Neural progenitor cell (in vitro differentiated cells): ENCODE results near the gene FIGLA. TPM values are rescaled to one million over a fixed set of nuclear protein-coding genes. Genes with fewer than 3 reads are reported as not detected.

Experiments used
- DNase-seq: peaks from one replicate; pipeline ENCODE4 v3.0.0-alpha.2; 2016; ENCODE audit warnings: low spot score
- H2AFZ ChIP-seq: fragments of 200-600 bp; sonication (generic); replicated peaks from 2 replicates; pipeline ENCODE4 v1.6.1; 2016; ENCODE audit warnings: antibody characterized with exemption
- H3F3A ChIP-seq: fragments of 200-600 bp; sonication (generic); 2 replicates; pipeline ENCODE4 v1.6.1; 2016; ENCODE audit warnings: antibody characterized with exemption, low read depth
- H3K27ac ChIP-seq: fragments of 200-600 bp; sonication (generic); 2 replicates; pipeline ENCODE4 v1.5.1; 2016; ENCODE audit warnings: mild to moderate bottlenecking
- H3K27me3 ChIP-seq: fragments of 200-600 bp; sonication (generic); 2 replicates; pipeline ENCODE4 v1.6.1; 2016; ENCODE audit warnings: mild to moderate bottlenecking, moderate library complexity
- H3K36me3 ChIP-seq: fragments of 200-600 bp; sonication (generic); 2 replicates; pipeline ENCODE4 v1.5.1; 2016
- H3K4me1 ChIP-seq: fragments of 200-600 bp; sonication (generic); 2 replicates; pipeline ENCODE4 v1.6.1; 2016; ENCODE audit warnings: mixed run types
- H3K4me2 ChIP-seq: fragments of 200-600 bp; sonication (generic); 2 replicates; pipeline ENCODE4 v1.6.1; 2016
- H3K4me3 ChIP-seq: fragments of 200-600 bp; sonication (generic); 2 replicates; pipeline ENCODE4 v1.5.1; 2016
- H3K79me2 ChIP-seq: fragments of 200-600 bp; sonication (generic); 2 replicates; pipeline ENCODE4 v1.6.1; 2016; ENCODE audit warnings: low read depth
- H3K9ac ChIP-seq: fragments of 200-600 bp; sonication (generic); 2 replicates; pipeline ENCODE4 v1.6.1; 2016
- H3K9me3 ChIP-seq: fragments of 200-600 bp; sonication (generic); 2 replicates; pipeline ENCODE4 v1.5.1; 2016; ENCODE audit warnings: low read depth
- H4K20me1 ChIP-seq: fragments of 200-600 bp; sonication (generic); 2 replicates; pipeline ENCODE4 v1.6.1; 2016; ENCODE audit warnings: low read depth
- H3K27ac Mint-ChIP-seq: 3 replicates; pipeline ENCODE4 v1.8.0; 2021; ENCODE audit warnings: mixed read lengths
- H3K27me3 Mint-ChIP-seq: 2 replicates; pipeline ENCODE4 v1.8.0; 2022; ENCODE audit warnings: low read depth, mild to moderate bottlenecking, inconsistent platforms, moderate library complexity, mixed read lengths; ENCODE audit not compliant: insufficient read depth
- H3K36me3 Mint-ChIP-seq: 3 replicates; pipeline ENCODE4 v1.8.0; 2021; ENCODE audit warnings: mixed read lengths
- H3K4me1 Mint-ChIP-seq: 3 replicates; pipeline ENCODE4 v1.8.0; 2021; ENCODE audit warnings: mixed read lengths
- H3K4me3 Mint-ChIP-seq: 3 replicates; pipeline ENCODE4 v1.8.0; 2021; ENCODE audit warnings: mild to moderate bottlenecking, moderate library complexity, mixed read lengths
- H3K9me3 Mint-ChIP-seq: 3 replicates; pipeline ENCODE4 v1.8.0; 2020; ENCODE audit warnings: mixed read lengths
- CTCF ChIP-seq: fragments of 200-600 bp; sonication (generic); IDR thresholded peaks from 2 replicates; pipeline ENCODE4 v1.5.1; 2017; ENCODE audit warnings: antibody characterized with exemption, mild to moderate bottlenecking
- EZH2 ChIP-seq: fragments of 200-600 bp; sonication (generic); IDR thresholded peaks from 2 replicates; pipeline ENCODE4 v1.6.1; 2017; ENCODE audit warnings: antibody characterized with exemption, mild to moderate bottlenecking, moderate library complexity
- EZH2phosphoT487 ChIP-seq: fragments of 200-600 bp; sonication (generic); IDR thresholded peaks from 2 replicates; pipeline ENCODE4 v1.6.1; 2017; ENCODE audit warnings: antibody characterized with exemption
- total RNA-seq: library from RNA; depleted of rRNA; stranded (reverse); fragments of >200 nt; gene quantifications from 2 replicates; pipeline ENCODE4 v1.2.3, GENCODE V29; 2015; ENCODE audit warnings: low replicate concordance

Gene FIGLA
- total RNA-seq, 1 donor from 2014 or later = not detected

- Mint-ChIP-seq H3K27me3 (peaks cover 11% of the 10 kb centered on the region), H3K27ac (no peak overlapping the region), H3K36me3 (no peaks in the 10 kb centered on the region), H3K4me3 (no peak overlapping the region), H3K4me1 (no peaks in the 10 kb centered on the region), H3K9me3 (peaks cover 8% of the 10 kb centered on the region)
- no peak for DNase-seq
- Histone ChIP-seq H3K36me3 (no peaks in the 10 kb centered on the region), H3K27ac (no peak overlapping the region), H3K9me3 (no peaks in the 10 kb centered on the region), H4K20me1 (no peaks in the 10 kb centered on the region), H3K9ac (no peak overlapping the region), H2AFZ (no peak overlapping the region), H3K4me1 (peaks cover 3% of the 10 kb centered on the region), H3K79me2 (no peaks in the 10 kb centered on the region), H3K4me2 (no peak overlapping the region), H3K4me3 (no peak overlapping the region), H3F3A (no peaks in the 10 kb centered on the region), H3K27me3 (no peaks in the 10 kb centered on the region)
- TF ChIP-seq EZH2 = no peak
- TF ChIP-seq CTCF = no peak
- TF ChIP-seq EZH2phosphoT487 = no peak
Observed at GRCh38 chr2:70834881-70835280, 44.4 kb upstream of the FIGLA start.

GRCh38 chr2:70834106-70834505 is 43.7 kb upstream of the FIGLA start:
- Histone ChIP-seq H3F3A (no peaks in the 10 kb centered on the region), H3K4me2 (no peak overlapping the region), H3K4me3 (no peak overlapping the region), H3K36me3 (no peaks in the 10 kb centered on the region), H3K79me2 (no peaks in the 10 kb centered on the region), H3K4me1 (peaks cover 3% of the 10 kb centered on the region), H3K27me3 (no peaks in the 10 kb centered on the region), H3K9ac (no peak overlapping the region), H3K27ac (no peak overlapping the region), H3K9me3 (no peaks in the 10 kb centered on the region), H2AFZ (no peak overlapping the region), H4K20me1 (no peaks in the 10 kb centered on the region)
- no peak overlapping the region for H3K4me3 Mint-ChIP-seq
- H3K4me1 Mint-ChIP-seq = no peaks in the 10 kb centered on the region
- no peaks in the 10 kb centered on the region for H3K36me3 Mint-ChIP-seq
- peaks cover 8% of the 10 kb centered on the region for H3K9me3 Mint-ChIP-seq
- no peak for DNase-seq
- no peak overlapping the region for H3K27ac Mint-ChIP-seq
- peaks cover 11% of the 10 kb centered on the region for H3K27me3 Mint-ChIP-seq
- TF ChIP-seq EZH2 (no peak), CTCF (no peak), EZH2phosphoT487 (no peak)

GRCh38 chr2:70833246-70833645 is 42.8 kb upstream of the FIGLA start:
- TF ChIP-seq CTCF (no peak), EZH2 (no peak), EZH2phosphoT487 (no peak)
- Histone ChIP-seq H2AFZ (no peak overlapping the region), H3F3A (no peaks in the 10 kb centered on the region), H4K20me1 (no peaks in the 10 kb centered on the region), H3K4me1 (peaks cover 3% of the 10 kb centered on the region), H3K9me3 (no peaks in the 10 kb centered on the region), H3K4me3 (no peak overlapping the region), H3K27ac (no peak overlapping the region), H3K79me2 (no peaks in the 10 kb centered on the region), H3K36me3 (no peaks in the 10 kb centered on the region), H3K4me2 (no peak overlapping the region), H3K27me3 (no peaks in the 10 kb centered on the region), H3K9ac (no peak overlapping the region)
- H3K27ac Mint-ChIP-seq = no peak overlapping the region
- no peak overlapping the region for H3K4me3 Mint-ChIP-seq
- DNase-seq = no peak
- H3K36me3 Mint-ChIP-seq = no peaks in the 10 kb centered on the region
- H3K4me1 Mint-ChIP-seq = no peaks in the 10 kb centered on the region
- H3K9me3 Mint-ChIP-seq = peaks cover 8% of the 10 kb centered on the region
- peaks cover 11% of the 10 kb centered on the region for H3K27me3 Mint-ChIP-seq
